ENCODE data around the gene TMPRSS2. TPM values are rescaled to one million over a fixed set of nuclear protein-coding genes. Genes with fewer than 3 reads are reported as not detected.

Gene TMPRSS2
- total RNA-seq, 2 experiments from 2014 or later: not detected

GRCh38 chr21:41466024-41466820 lies 41.7 kb downstream of the TMPRSS2 start:
- H3K36me3 Mint-ChIP-seq (ENCODE audit: low read depth): peaks cover 8% of the 10 kb centered on the region
- intact Hi-C loops (cut with DNase I, micrococcal nuclease): no loop called here
- no peak for TF ChIP-seq CTCF (IDR thresholded peaks at IDR 0.05)
- Histone ChIP-seq H3K27ac (ENCODE audit: low read depth in 1 of 2, low read length in 2 of 2) (no peak overlapping the region), H3K27me3 (ENCODE audit: control insufficient read depth in 1 of 2, insufficient read depth in 2 of 2, low read length in 2 of 2) (peaks cover 10 to 11% of the 10 kb centered on the region in 2 experiments), H3K36me3 (ENCODE audit: insufficient read depth, low read length) (no peaks in the 10 kb centered on the region), H3K9me3 (ENCODE audit: control insufficient read depth in 1 of 2, insufficient read depth in 1 of 2, low read length in 2 of 2) (no peaks in the 10 kb centered on the region), H3K4me3 (ENCODE audit: low read length) (no peak overlapping the region), H3K4me1 (ENCODE audit: insufficient read depth, low read length) (peaks cover 2% of the 10 kb centered on the region)
- DNase-seq (no peak), ATAC-seq (ENCODE audit: poor library complexity) (no peak)
- H3K4me1 Mint-ChIP-seq (ENCODE audit: low read depth): no peaks in the 10 kb centered on the region
- H3K27ac Mint-ChIP-seq: no peak overlapping the region
- POLR2A ChIA-PET: no interaction called here
- CTCF ChIA-PET: no interaction called here
- peaks cover 26% of the 10 kb centered on the region for H3K27me3 Mint-ChIP-seq
- no peak overlapping the region for H3K4me3 Mint-ChIP-seq
- H3K9me3 Mint-ChIP-seq: no peaks in the 10 kb centered on the region

GRCh38 chr21:41465176-41465781 lies 42.7 kb downstream of the TMPRSS2 start:
- Histone ChIP-seq H3K27me3 (ENCODE audit: control insufficient read depth in 1 of 2, insufficient read depth in 2 of 2, low read length in 2 of 2) (peaks cover 8 to 11% of the 10 kb centered on the region in 2 experiments), H3K4me1 (ENCODE audit: insufficient read depth, low read length) (peaks cover 2% of the 10 kb centered on the region), H3K9me3 (ENCODE audit: control insufficient read depth in 1 of 2, insufficient read depth in 1 of 2, low read length in 2 of 2) (no peaks in the 10 kb centered on the region), H3K27ac (ENCODE audit: low read depth in 1 of 2, low read length in 2 of 2) (no peak overlapping the region), H3K4me3 (ENCODE audit: low read length) (no peak overlapping the region), H3K36me3 (ENCODE audit: insufficient read depth, low read length) (no peaks in the 10 kb centered on the region)
- CTCF ChIA-PET: interaction anchor here (1.2 kb wide), 1 partner anchor 182 kb away, joined by 3 read pairs; no protein-coding TSS in a partner anchor
- POLR2A ChIA-PET: no interaction called here
- Mint-ChIP-seq H3K9me3 (no peaks in the 10 kb centered on the region), H3K4me1 (ENCODE audit: low read depth) (peaks cover 5% of the 10 kb centered on the region), H3K4me3 (no peak overlapping the region), H3K36me3 (ENCODE audit: low read depth) (peaks cover 13% of the 10 kb centered on the region), H3K27me3 (peaks cover 26% of the 10 kb centered on the region), H3K27ac (no peak overlapping the region)
- intact Hi-C loops (cut with DNase I, micrococcal nuclease): no loop called here
- ATAC-seq (ENCODE audit: poor library complexity) (no peak), DNase-seq (no peak)
- TF ChIP-seq CTCF (IDR thresholded peaks at IDR 0.05): no peak

GRCh38 chr21:41460578-41461527 lies 47.1 kb downstream of the TMPRSS2 start:
- Histone ChIP-seq H3K9me3 (ENCODE audit: control insufficient read depth in 1 of 2, insufficient read depth in 1 of 2, low read length in 2 of 2) (no peaks in the 10 kb centered on the region), H3K27ac (ENCODE audit: low read depth in 1 of 2, low read length in 2 of 2) (no peak overlapping the region), H3K36me3 (ENCODE audit: insufficient read depth, low read length) (peaks cover 23% of the 10 kb centered on the region), H3K4me3 (ENCODE audit: low read length) (no peak overlapping the region), H3K27me3 (ENCODE audit: control insufficient read depth in 1 of 2, insufficient read depth in 2 of 2, low read length in 2 of 2) (no peaks in the 10 kb centered on the region), H3K4me1 (ENCODE audit: insufficient read depth, low read length) (no peaks in the 10 kb centered on the region)
- no peaks in the 10 kb centered on the region for H3K27me3 Mint-ChIP-seq
- POLR2A ChIA-PET: interaction anchor here (1.0 to 1.4 kb wide), 2 partner anchors 91 to 178 kb away, joined by 6 to 11 read pairs; no protein-coding TSS in a partner anchor
- H3K9me3 Mint-ChIP-seq: no peaks in the 10 kb centered on the region
- no peak overlapping the region for H3K27ac Mint-ChIP-seq
- CTCF ChIA-PET: interaction anchor here (0.9 to 7.2 kb wide), 3 partner anchors 175 to 181 kb away, joined by 4 to 73 read pairs (median 6); no protein-coding TSS in a partner anchor
- H3K4me3 Mint-ChIP-seq: no peak overlapping the region
- peaks cover 5% of the 10 kb centered on the region for H3K4me1 Mint-ChIP-seq (ENCODE audit: low read depth)
- ATAC-seq (ENCODE audit: poor library complexity) (peak; percentile 61), DNase-seq (peak; percentile 30 to 74 (median 47))
- peaks cover 49% of the 10 kb centered on the region for H3K36me3 Mint-ChIP-seq (ENCODE audit: low read depth)
- intact Hi-C loops (cut with DNase I, micrococcal nuclease): loop anchor here (1.0 kb wide), 1 partner anchor 178 kb away; no protein-coding TSS in a partner anchor
- peak; percentile 77 for TF ChIP-seq CTCF (IDR thresholded peaks at IDR 0.05)

All from CD4-positive, alpha-beta T cell (primary cell).